IPS-18c (cell line): ENCODE data around the gene DYNC2I2.

Experiments used
- H3K4me3 ChIP-seq: 2 replicates; pipeline ENCODE4 v1.7.0; 2013; ENCODE audit warnings: low read depth, mild to moderate bottlenecking, low read length, moderate library complexity; ENCODE audit not compliant: insufficient read depth
- H3K9me3 ChIP-seq: one replicate; pipeline ENCODE4 v1.6.1; 2013; ENCODE audit warnings: mild to moderate bottlenecking, low read length, moderate library complexity; ENCODE audit not compliant: control insufficient read depth, insufficient read depth

DYNC2I2 gene

GRCh38 chr9:128629136-128629535 lies 27.5 kb downstream of the DYNC2I2 start:
- no peaks in the 10 kb centered on the region for H3K9me3 ChIP-seq
- H3K4me3 ChIP-seq, result no peak overlapping the region

GRCh38 chr9:128628471-128629048 lies 28.1 kb downstream of the DYNC2I2 start:
- H3K4me3 ChIP-seq, result no peak overlapping the region
- no peaks in the 10 kb centered on the region for H3K9me3 ChIP-seq

GRCh38 chr9:128627906-128628305 lies 28.7 kb downstream of the DYNC2I2 start:
- Histone ChIP-seq H3K9me3 (no peaks in the 10 kb centered on the region), H3K4me3 (no peak overlapping the region)

- no peaks in the 10 kb centered on the region for H3K9me3 ChIP-seq
- no peak overlapping the region for H3K4me3 ChIP-seq
Measured at GRCh38 chr9:128627127-128627715, 29.4 kb downstream of the DYNC2I2 start.

GRCh38 chr9:128626181-128626580 lies 30.5 kb downstream of the DYNC2I2 start:
- no peaks in the 10 kb centered on the region for H3K9me3 ChIP-seq
- no peak overlapping the region for H3K4me3 ChIP-seq

- no peak overlapping the region for H3K4me3 ChIP-seq
- no peaks in the 10 kb centered on the region for H3K9me3 ChIP-seq
Measured at GRCh38 chr9:128625391-128626146, 31.1 kb downstream of the DYNC2I2 start.

- H3K9me3 ChIP-seq, result no peaks in the 10 kb centered on the region
- H3K4me3 ChIP-seq, result no peak overlapping the region
Measured at GRCh38 chr9:128624566-128624965, 32.1 kb downstream of the DYNC2I2 start.

- H3K4me3 ChIP-seq, result no peak overlapping the region
- H3K9me3 ChIP-seq, result no peaks in the 10 kb centered on the region
Measured at GRCh38 chr9:128621730-128622455, 34.8 kb downstream of the DYNC2I2 start.

- no peaks in the 10 kb centered on the region for H3K9me3 ChIP-seq
Measured at GRCh38 chr9:128619779-128620178, 36.9 kb downstream of the DYNC2I2 start.

GRCh38 chr9:128619127-128619526 lies 37.5 kb downstream of the DYNC2I2 start:
- H3K9me3 ChIP-seq, result no peaks in the 10 kb centered on the region
- H3K4me3 ChIP-seq, result no peak overlapping the region

More at GRCh38 chr9:128619779-128620178, 36.9 kb downstream of the DYNC2I2 start:
- no peak overlapping the region for H3K4me3 ChIP-seq

GRCh38 chr9:128617943-128618342 lies 38.7 kb downstream of the DYNC2I2 start:
- H3K4me3 ChIP-seq, result no peak overlapping the region
- no peaks in the 10 kb centered on the region for H3K9me3 ChIP-seq

- H3K4me3 ChIP-seq, result no peak overlapping the region
- H3K9me3 ChIP-seq, result no peaks in the 10 kb centered on the region
Measured at GRCh38 chr9:128615571-128615970, 41.1 kb downstream of the DYNC2I2 start.

- Histone ChIP-seq H3K4me3 (no peak overlapping the region), H3K9me3 (no peaks in the 10 kb centered on the region)
Measured at GRCh38 chr9:128614728-128615127, 41.9 kb downstream of the DYNC2I2 start.

- H3K9me3 ChIP-seq, result no peaks in the 10 kb centered on the region
- H3K4me3 ChIP-seq, result no peak overlapping the region
Measured at GRCh38 chr9:128611600-128612394, 44.9 kb downstream of the DYNC2I2 start.

GRCh38 chr9:128610897-128611296 lies 45.8 kb downstream of the DYNC2I2 start:
- Histone ChIP-seq H3K9me3 (no peaks in the 10 kb centered on the region), H3K4me3 (no peak overlapping the region)

GRCh38 chr9:128607642-128608350 lies 48.9 kb downstream of the DYNC2I2 start:
- Histone ChIP-seq H3K9me3 (no peaks in the 10 kb centered on the region), H3K4me3 (no peak overlapping the region)
